Measurements from ENCODE around the gene OSTF1. TPM values are rescaled to one million over a fixed set of nuclear protein-coding genes. Genes with fewer than 3 reads are reported as not detected.
A peak's percentile ranks its signal among the peaks of the same experiment; 100 is the strongest.

The OSTF1 gene
- total RNA-seq, 1 experiment from 2014 or later, result 26.5 TPM

DNA sequence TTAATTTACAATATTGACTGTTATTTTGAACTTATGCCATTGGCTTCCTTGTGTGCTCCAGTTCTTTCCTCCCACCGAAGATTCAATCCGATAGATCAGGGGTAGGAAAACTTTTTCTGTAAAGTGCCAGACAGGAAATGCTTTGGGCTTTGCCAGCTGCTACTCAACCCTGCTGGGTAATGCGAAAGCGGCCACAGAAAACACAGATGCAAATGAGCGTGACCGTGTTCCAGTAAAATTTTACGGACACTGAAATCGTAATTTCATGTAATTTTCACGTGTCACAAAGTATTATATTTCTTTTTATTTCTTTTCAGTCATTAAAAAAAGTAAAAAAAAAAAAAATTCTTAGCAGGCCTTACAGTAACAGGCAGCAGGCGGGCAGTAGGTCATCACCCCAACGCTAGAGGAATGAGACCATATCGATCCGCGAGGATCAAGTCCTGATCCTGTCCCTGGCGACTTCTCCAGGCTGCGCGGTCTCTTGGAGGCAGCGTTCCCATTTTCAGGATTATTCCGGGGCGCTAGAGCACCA, 958 bp upstream of the OSTF1 start:
- peaks cover 45% of the 10 kb centered on the region for H3K79me2 ChIP-seq (ENCODE audit: low read length)
- no peaks in the 10 kb centered on the region for H3K9me3 ChIP-seq (ENCODE audit: low read length)
- no peaks in the 10 kb centered on the region for H3K27me3 ChIP-seq (ENCODE audit: low read length)
- no peaks in the 10 kb centered on the region for H3K9me2 ChIP-seq (replicated peaks; ENCODE audit: low read length)
- no peaks in the 10 kb centered on the region for H3K36me3 ChIP-seq (ENCODE audit: low read depth, low read length)
- no peaks in the 10 kb centered on the region for H4K20me1 ChIP-seq (ENCODE audit: low read length)
- TF ChIP-seq, protein P1, sequence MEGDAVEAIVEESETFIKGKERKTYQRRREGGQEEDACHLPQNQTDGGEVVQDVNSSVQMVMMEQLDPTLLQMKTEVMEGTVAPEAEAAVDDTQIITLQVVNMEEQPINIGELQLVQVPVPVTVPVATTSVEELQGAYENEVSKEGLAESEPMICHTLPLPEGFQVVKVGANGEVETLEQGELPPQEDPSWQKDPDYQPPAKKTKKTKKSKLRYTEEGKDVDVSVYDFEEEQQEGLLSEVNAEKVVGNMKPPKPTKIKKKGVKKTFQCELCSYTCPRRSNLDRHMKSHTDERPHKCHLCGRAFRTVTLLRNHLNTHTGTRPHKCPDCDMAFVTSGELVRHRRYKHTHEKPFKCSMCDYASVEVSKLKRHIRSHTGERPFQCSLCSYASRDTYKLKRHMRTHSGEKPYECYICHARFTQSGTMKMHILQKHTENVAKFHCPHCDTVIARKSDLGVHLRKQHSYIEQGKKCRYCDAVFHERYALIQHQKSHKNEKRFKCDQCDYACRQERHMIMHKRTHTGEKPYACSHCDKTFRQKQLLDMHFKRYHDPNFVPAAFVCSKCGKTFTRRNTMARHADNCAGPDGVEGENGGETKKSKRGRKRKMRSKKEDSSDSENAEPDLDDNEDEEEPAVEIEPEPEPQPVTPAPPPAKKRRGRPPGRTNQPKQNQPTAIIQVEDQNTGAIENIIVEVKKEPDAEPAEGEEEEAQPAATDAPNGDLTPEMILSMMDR (conservative IDR thresholded peaks at IDR 0.05; ENCODE audit: low read depth, low read length), result no peak
- TF ChIP-seq EZH2 (IDR thresholded peaks at IDR 0.05; ENCODE audit: low read length, unreplicated experiment) (no peak), EZH2phosphoT487 (IDR thresholded peaks at IDR 0.05; ENCODE audit: borderline replicate concordance, low read length) (no peak)
- H3K4me2 ChIP-seq (ENCODE audit: low read length), result peak overlapping the region; percentile 97
- peak overlapping the region; percentile 97 for H2AFZ ChIP-seq (ENCODE audit: low read length)
- DNase-seq (peak; percentile 31), ATAC-seq (peak; percentile 9; the same call in 1 of the 2 replicates)
- intact Hi-C loops (cut with micrococcal nuclease), result loop anchor here (5.0 kb wide), 1 partner anchor 135 kb away; the partner anchor contains the start of gene C9orf40
- H3K4me3 ChIP-seq (ENCODE audit: low read length), result peak overlapping the region; percentile 91
- H3K27ac ChIP-seq (ENCODE audit: low read length), result peak overlapping the region; percentile 52
- 0 out of 2 replicates have a peak, but pooled peaks cover 11% of the 10 kb centered on the region for H3K4me1 ChIP-seq (ENCODE audit: insufficient read depth, low read length)
- ChIA-PET POLR2A (ENCODE audit: unreplicated experiment) (no interaction called here), CTCF (interaction anchor here (1.0 kb wide), 1 partner anchor 135 kb away, joined by 3 read pairs; the partner anchor contains the start of gene C9orf40)
- TSS peak; percentile 74 for BruUV-seq (replicated peaks)
- no peaks in the 10 kb centered on the region for H3F3A ChIP-seq (ENCODE audit: low read length, unreplicated experiment)
- H3K9ac ChIP-seq (ENCODE audit: low read length), result peak overlapping the region; percentile 76

DNA sequence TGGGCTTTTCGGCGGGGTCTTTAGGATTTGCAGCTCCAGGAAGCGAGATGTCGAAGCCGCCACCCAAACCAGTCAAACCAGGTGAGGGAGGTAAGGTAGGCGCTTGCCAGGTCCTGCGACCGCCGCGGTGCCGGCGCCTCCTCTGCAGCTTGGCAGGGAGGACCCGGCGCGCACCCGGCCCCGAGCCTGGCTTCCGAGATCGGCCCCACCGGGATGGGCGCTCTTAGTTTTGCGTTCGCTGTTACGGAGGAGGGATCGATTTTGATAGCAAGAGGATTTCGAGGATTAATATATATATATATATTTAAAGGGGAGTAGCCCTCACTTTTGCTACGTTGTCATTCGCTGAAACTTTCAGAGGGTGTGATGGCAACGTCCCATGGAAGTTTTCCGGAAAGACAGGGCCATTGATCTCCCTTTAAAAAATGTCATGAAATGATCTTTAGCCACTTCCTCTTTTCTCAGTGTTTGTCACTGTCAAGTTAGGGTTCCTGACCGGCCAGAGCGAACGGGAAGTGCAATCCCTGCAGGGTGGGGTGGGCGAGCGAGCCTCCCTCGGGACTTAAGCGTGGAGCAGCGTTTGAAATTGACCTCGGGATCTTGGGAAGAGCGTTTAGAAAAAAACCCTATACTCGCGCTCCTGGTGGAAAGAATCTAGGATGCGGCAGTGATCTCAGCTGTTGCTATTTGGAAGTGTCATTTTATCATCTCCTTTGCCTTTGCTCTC, 495 bp downstream of the OSTF1 start:
- Histone ChIP-seq H4K20me1 (ENCODE audit: low read length) (no peaks in the 10 kb centered on the region), H3K9me2 (replicated peaks; ENCODE audit: low read length) (no peaks in the 10 kb centered on the region), H3K27me3 (ENCODE audit: low read length) (no peaks in the 10 kb centered on the region), H3K79me2 (ENCODE audit: low read length) (peaks cover 49% of the 10 kb centered on the region), H3K27ac (ENCODE audit: low read length) (peak overlapping the region; percentile 59), H3K9ac (ENCODE audit: low read length) (peak overlapping the region; percentile 72), H3K4me2 (ENCODE audit: low read length) (peak overlapping the region; percentile 95), H3K36me3 (ENCODE audit: low read depth, low read length) (no peaks in the 10 kb centered on the region), H2AFZ (ENCODE audit: low read length) (peak overlapping the region; percentile 92), H3K4me3 (ENCODE audit: low read length) (peak overlapping the region; percentile 91), H3K4me1 (ENCODE audit: insufficient read depth, low read length) (0 out of 2 replicates have a peak, but pooled peaks cover 5% of the 10 kb centered on the region), H3K9me3 (ENCODE audit: low read length) (no peaks in the 10 kb centered on the region), H3F3A (ENCODE audit: low read length, unreplicated experiment) (no peaks in the 10 kb centered on the region)
- DNase-seq (peak; percentile 58), ATAC-seq (peak; percentile 41)
- ChIA-PET CTCF (interaction anchor here (0.9 kb wide), 1 partner anchor 1570 kb away, joined by 4 read pairs; no protein-coding TSS in a partner anchor), POLR2A (ENCODE audit: unreplicated experiment) (interaction anchor here (0.6 to 1.4 kb wide), 2 partner anchors 25 to 60 kb away, joined by 3 to 6 read pairs; no protein-coding TSS in a partner anchor)
- BruUV-seq (replicated peaks), result no TSS peak
- TF ChIP-seq EZH2phosphoT487 (IDR thresholded peaks at IDR 0.05; ENCODE audit: borderline replicate concordance, low read length) (no peak), EZH2 (IDR thresholded peaks at IDR 0.05; ENCODE audit: low read length, unreplicated experiment) (no peak)
- TF ChIP-seq, protein P1 (conservative IDR thresholded peaks at IDR 0.05; ENCODE audit: low read depth, low read length), result no peak; the same call in 1 of the 2 replicates
- intact Hi-C loops (cut with micrococcal nuclease), result loop anchor here (1.0 to 5.0 kb wide), 4 partner anchors 25 to 137 kb away; partner anchors contain the start of genes C9orf40 and CARNMT1

Data from PC-3 (cell line).